A673 (cell line): ENCODE data around the gene BANP.

ENCODE experiments used
- CTCF ChIP-seq: fragments of 300-800, 200-600 bp; sonication (generic); conservative IDR thresholded peaks from 2 replicates; pipeline ENCODE4 v1.5.1; 2017; ENCODE audit warnings: low read depth, mild to moderate bottlenecking, antibody characterized with exemption, low read length, moderate library complexity, mixed read lengths
- EZH2 ChIP-seq: fragments of 200-600 bp; sonication (generic); IDR thresholded peaks from 2 replicates; pipeline ENCODE4 v1.6.1; 2017; ENCODE audit warnings: borderline replicate concordance, low read depth, mild to moderate bottlenecking, mixed read lengths, antibody characterized with exemption, low read length; ENCODE audit not compliant: poor library complexity, severe bottlenecking

- TF ChIP-seq CTCF (no peak), EZH2 (no peak)
These were observed 28.9 kb upstream of the BANP start for GRCh38 chr16:87922250-87922871.
